PC-3 (cell line): ENCODE results near the gene BATF2. TPM values are rescaled to one million over a fixed set of nuclear protein-coding genes. Genes with fewer than 3 reads are reported as not detected.
A peak's percentile ranks its signal among the peaks of the same experiment; 100 is the strongest.

Source experiments
- ATAC-seq: fragments of 200-7000 bp; cut with Tn5 transposase; 2 replicates; pipeline ENCODE4 v1.9.1; 2020; ENCODE audit warnings: mild to moderate bottlenecking, moderate library complexity
- Bru-seq: library from RNA; stranded (reverse); fragments of 400-500 nt; gene quantifications from one replicate; lab custom pipeline; 2021; lab: Mats Ljungman, UMichigan
- BruChase-seq, 2 experiments: library from RNA; stranded (reverse); fragments of 400-500 nt; gene quantifications; one replicate each; lab custom pipeline; 2021; lab: Mats Ljungman, UMichigan
- BruUV-seq: library from RNA; stranded (reverse); fragments of 400-500 nt; replicated peaks from 2 replicates; lab custom pipeline; 2021; lab: Mats Ljungman, UMichigan
- CTCF ChIA-PET: fragments of 300-600 bp; sonication (Branson Sonifier 250); formaldehyde crosslinking; loops from one replicate; lab custom pipeline; 2022; ENCODE audit warnings: antibody characterized with exemption; lab: Charles Lee
- POLR2A ChIA-PET: fragments of 300-600 bp; sonication (Branson Sonifier 250); formaldehyde crosslinking; loops from one replicate; lab custom pipeline; 2022; ENCODE audit warnings: antibody characterized with exemption; ENCODE audit not compliant: unreplicated experiment; lab: Charles Lee
- DNase-seq: peaks from one replicate; pipeline ENCODE4 v3.0.0-alpha.2; 2015
- H2AFZ ChIP-seq: fragments of 300-600 bp; sonication (generic); 2 replicates; pipeline ENCODE4 v1.6.0; 2016; ENCODE audit warnings: antibody characterized with exemption, low read length
- H3F3A ChIP-seq: fragments of 300-600 bp; sonication (generic); one replicate; pipeline ENCODE4 v1.6.0; 2017; ENCODE audit warnings: antibody characterized with exemption, low read length, control low read depth, mild to moderate bottlenecking; ENCODE audit not compliant: unreplicated experiment
- H3K27ac ChIP-seq: fragments of 300-600 bp; sonication (generic); 2 replicates; pipeline ENCODE4 v1.5.1; 2016; ENCODE audit warnings: mild to moderate bottlenecking, low read length
- H3K27me3 ChIP-seq: fragments of 300-600 bp; sonication (generic); 2 replicates; pipeline ENCODE4 v1.6.1; 2016; ENCODE audit warnings: low read length, mixed read lengths
- H3K36me3 ChIP-seq: fragments of 300-600 bp; sonication (generic); 2 replicates; pipeline ENCODE4 v1.6.1; 2016; ENCODE audit warnings: low read depth, mixed run types, low read length, mixed read lengths
- H3K4me1 ChIP-seq: fragments of 300-600 bp; sonication (generic); 2 replicates; pipeline ENCODE4 v1.5.1; 2016; ENCODE audit warnings: low read length; ENCODE audit not compliant: insufficient read depth
- H3K4me2 ChIP-seq: fragments of 300-600 bp; sonication (generic); 2 replicates; pipeline ENCODE4 v1.6.0; 2016; ENCODE audit warnings: low read length
- H3K4me3 ChIP-seq: fragments of 300-600 bp; sonication (generic); 2 replicates; pipeline ENCODE4 v1.5.1; 2016; ENCODE audit warnings: mild to moderate bottlenecking, low read length, mixed read lengths
- H3K79me2 ChIP-seq: fragments of 300-600 bp; sonication (generic); 2 replicates; pipeline ENCODE4 v1.6.1; 2017; ENCODE audit warnings: low read length, mixed read lengths
- H3K9ac ChIP-seq: fragments of 300-600 bp; sonication (generic); 2 replicates; pipeline ENCODE4 v1.6.0; 2016; ENCODE audit warnings: mild to moderate bottlenecking, low read length
- H3K9me2 ChIP-seq: fragments of 300-600 bp; sonication (generic); replicated peaks from 2 replicates; pipeline ENCODE4 v1.6.1; 2016; ENCODE audit warnings: mixed run types, low read length, mixed read lengths
- H3K9me3 ChIP-seq: fragments of 300-600 bp; sonication (generic); 2 replicates; pipeline ENCODE4 v1.6.1; 2016; ENCODE audit warnings: low read length, mixed read lengths
- H4K20me1 ChIP-seq: fragments of 300-600 bp; sonication (generic); 2 replicates; pipeline ENCODE4 v1.6.1; 2016; ENCODE audit warnings: low read length, mixed read lengths
- EZH2 ChIP-seq: fragments of 300-600 bp; sonication (generic); IDR thresholded peaks from one replicate; pipeline ENCODE4 v1.6.1; 2017; ENCODE audit warnings: antibody characterized with exemption, mild to moderate bottlenecking, low read length; ENCODE audit not compliant: unreplicated experiment
- EZH2phosphoT487 ChIP-seq: fragments of 300-600 bp; sonication (generic); IDR thresholded peaks from 2 replicates; pipeline ENCODE4 v1.6.1; 2018; ENCODE audit warnings: mild to moderate bottlenecking, antibody characterized with exemption, low read length, borderline replicate concordance
- intact Hi-C: fragments of 100-400 bp; cut with micrococcal nuclease; formaldehyde crosslinking; loops from 2 replicates; pipeline ENCODE4 v1.9.0; 2023
- long read RNA-seq: library from polyadenylated mRNA; unstranded; transcript quantifications from one replicate; pipeline ENCODE4 v2.0.0, GENCODE V29; 2021; ENCODE audit not compliant: unreplicated experiment
- total RNA-seq: library from RNA; depleted of rRNA; stranded (reverse); fragments of >200 nt; gene quantifications from 2 replicates; pipeline ENCODE4 v1.2.3, GENCODE V29; 2014; rRNA removed
- TF ChIP-seq, protein P1 (sequence below): fragments of 300-600 bp; sonication (generic); conservative IDR thresholded peaks from 2 replicates; pipeline ENCODE4 v1.5.1; 2017; ENCODE audit warnings: antibody characterized with exemption, low read depth, mild to moderate bottlenecking, low read length

Gene BATF2
- total RNA-seq (0.52 TPM in 1 of 2 replicates, not detected in the other), Bru-seq, nascent RNA (percentile 28 among the genes with signal in this experiment), BruChase-seq, experiment 1, labeled RNA remaining after a 6-hour chase (percentile 34 among the genes with signal in this experiment), BruChase-seq, experiment 2, labeled RNA remaining after a 2-hour chase (percentile 33 among the genes with signal in this experiment)
- long read RNA-seq, transcript BATF2-203 (1 exons, 2,569 nt) = major isoform, 9 of 12 reads
- long read RNA-seq, partial matches to known transcripts = 0 of 12 reads
- long read RNA-seq, other reads (novel, unspliced or antisense) = 2 of 12 reads

DNA sequence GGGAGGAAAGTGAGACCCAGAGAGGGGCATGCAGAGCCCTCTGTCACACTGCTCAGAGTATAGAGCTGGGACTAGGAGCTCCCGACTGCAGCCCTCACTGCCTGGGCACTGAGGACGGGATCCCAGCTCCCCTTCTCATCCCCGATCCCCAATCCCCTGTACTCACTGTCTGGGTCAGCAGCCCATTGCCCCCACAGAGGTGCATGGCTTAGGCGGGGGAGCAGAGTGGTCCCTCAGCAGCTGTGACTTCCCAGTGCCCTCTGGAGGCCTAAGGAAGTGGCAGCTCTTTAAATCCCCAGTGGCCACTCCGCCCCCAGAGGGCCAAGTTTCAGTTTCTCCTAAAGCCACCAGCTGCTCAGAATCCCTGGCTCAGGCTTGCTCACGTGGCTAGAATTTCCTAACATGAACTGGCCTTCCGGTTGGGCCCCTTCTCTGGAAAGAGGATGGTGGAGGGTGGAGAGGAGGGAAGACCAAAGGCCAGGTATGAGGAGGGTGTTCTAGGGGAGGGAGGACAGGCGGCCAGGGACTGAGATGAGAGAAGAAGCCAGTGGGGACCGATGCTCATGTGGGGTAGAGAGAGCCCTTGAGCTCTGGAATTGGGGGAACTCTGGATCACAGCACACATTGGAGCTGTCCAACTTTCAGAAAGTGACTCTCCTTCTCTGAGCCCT lies at the start of gene BATF2:
TSS of gene BATF2 (minus strand) at position 262 of the 671 bp plus-strand sequence. CDS start at position 205, 57 bp downstream.
- no peak within 1 kb of the TSS for H3K9ac ChIP-seq
- peak within 1 kb of the TSS; percentile 24 for H2AFZ ChIP-seq
- ChIA-PET CTCF (interaction anchor here (0.9 to 1.6 kb wide), 4 partner anchors 78 to 152 kb away, joined by 3 to 6 read pairs (median 4); partner anchors contain the start of gene CDC42BPG), POLR2A (interaction anchor here (0.6 to 0.7 kb wide), 2 partner anchors 27 to 118 kb away, joined by 5 to 7 read pairs; no protein-coding TSS in a partner anchor)
- H3K4me3 ChIP-seq = no peak within 1 kb of the TSS
- H3K27me3 ChIP-seq = no peaks in the 10 kb centered on the region
- no peaks in the 10 kb centered on the region for H3K4me1 ChIP-seq
- ATAC-seq (peak; percentile 89), DNase-seq (peak; percentile 61)
- TF ChIP-seq, protein P1, sequence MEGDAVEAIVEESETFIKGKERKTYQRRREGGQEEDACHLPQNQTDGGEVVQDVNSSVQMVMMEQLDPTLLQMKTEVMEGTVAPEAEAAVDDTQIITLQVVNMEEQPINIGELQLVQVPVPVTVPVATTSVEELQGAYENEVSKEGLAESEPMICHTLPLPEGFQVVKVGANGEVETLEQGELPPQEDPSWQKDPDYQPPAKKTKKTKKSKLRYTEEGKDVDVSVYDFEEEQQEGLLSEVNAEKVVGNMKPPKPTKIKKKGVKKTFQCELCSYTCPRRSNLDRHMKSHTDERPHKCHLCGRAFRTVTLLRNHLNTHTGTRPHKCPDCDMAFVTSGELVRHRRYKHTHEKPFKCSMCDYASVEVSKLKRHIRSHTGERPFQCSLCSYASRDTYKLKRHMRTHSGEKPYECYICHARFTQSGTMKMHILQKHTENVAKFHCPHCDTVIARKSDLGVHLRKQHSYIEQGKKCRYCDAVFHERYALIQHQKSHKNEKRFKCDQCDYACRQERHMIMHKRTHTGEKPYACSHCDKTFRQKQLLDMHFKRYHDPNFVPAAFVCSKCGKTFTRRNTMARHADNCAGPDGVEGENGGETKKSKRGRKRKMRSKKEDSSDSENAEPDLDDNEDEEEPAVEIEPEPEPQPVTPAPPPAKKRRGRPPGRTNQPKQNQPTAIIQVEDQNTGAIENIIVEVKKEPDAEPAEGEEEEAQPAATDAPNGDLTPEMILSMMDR = peak; percentile 71
- TF ChIP-seq EZH2phosphoT487 = no peak
- H3F3A ChIP-seq = no peaks in the 10 kb centered on the region
- H3K9me2 ChIP-seq = no peaks in the 10 kb centered on the region
- peak within 1 kb of the TSS; percentile 38 for H3K4me2 ChIP-seq
- intact Hi-C loops = no loop called here
- H3K9me3 ChIP-seq = no peaks in the 10 kb centered on the region
- H3K27ac ChIP-seq = no peak within 1 kb of the TSS
- H3K79me2 ChIP-seq = no peaks in the 10 kb centered on the region
- H3K36me3 ChIP-seq = no peaks in the 10 kb centered on the region
- BruUV-seq = no TSS peak
- H4K20me1 ChIP-seq = no peaks in the 10 kb centered on the region

DNA sequence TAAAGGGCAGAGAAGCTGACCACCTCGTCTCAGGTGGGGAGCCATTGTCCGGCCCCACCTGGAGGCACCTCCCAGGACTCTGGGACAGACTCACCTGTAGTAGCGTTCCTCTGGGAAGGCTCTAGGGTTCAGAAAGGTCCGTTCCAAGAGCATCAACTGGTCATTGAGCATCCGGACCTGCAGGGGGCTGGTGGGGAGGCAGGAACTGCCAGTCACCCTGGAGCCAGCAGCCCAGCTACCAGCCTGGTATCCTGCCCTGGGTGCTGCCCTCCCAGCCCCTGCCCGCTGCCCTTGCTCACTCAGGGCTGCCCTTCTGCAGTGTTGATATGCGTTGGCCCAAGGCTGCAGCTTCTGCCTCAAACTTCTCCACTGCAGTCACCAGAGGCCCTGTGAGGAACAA lies 49.0 kb upstream of the BATF2 start:
- DNase-seq (no peak), ATAC-seq (no peak)
- Histone ChIP-seq H3K27ac (no peak overlapping the region), H3K4me1 (peaks cover 25% of the 10 kb centered on the region), H3F3A (no peaks in the 10 kb centered on the region), H4K20me1 (peaks cover 5% of the 10 kb centered on the region; the same call in 1 of the 2 replicates), H3K4me3 (no peak overlapping the region), H3K36me3 (peaks cover 16% of the 10 kb centered on the region), H3K4me2 (no peak overlapping the region), H2AFZ (no peak overlapping the region), H3K9ac (no peak overlapping the region), H3K27me3 (no peaks in the 10 kb centered on the region), H3K79me2 (peaks cover 35% of the 10 kb centered on the region), H3K9me2 (no peaks in the 10 kb centered on the region), H3K9me3 (no peaks in the 10 kb centered on the region)
- ChIA-PET POLR2A (no interaction called here), CTCF (no interaction called here)
- intact Hi-C loops = no loop called here
- TF ChIP-seq, protein P1 = no peak
- TF ChIP-seq EZH2 (no peak), EZH2phosphoT487 (no peak)
- BruUV-seq = no TSS peak
